MCF 10A (cell line): Measurements from ENCODE around the gene SPAG6. TPM values are rescaled to one million over a fixed set of nuclear protein-coding genes. Genes with fewer than 3 reads are reported as not detected.

Experiments
- BruUV-seq: library from RNA; stranded (reverse); fragments of 400-500 nt; replicated peaks from 2 replicates; lab custom pipeline; 2021; lab: Mats Ljungman, UMichigan
- CTCF ChIA-PET: fragments of 300-600 bp; sonication (Branson Sonifier 250); formaldehyde crosslinking; extraction: SDS; loops from one replicate; lab custom pipeline; 2021; ENCODE audit warnings: antibody characterized with exemption, inconsistent platforms; lab: Yijun Ruan, JAX
- POLR2A ChIA-PET: fragments of 300-600, 350-650 bp; sonication (Branson Sonifier 250); formaldehyde crosslinking; extraction: SDS; loops from one replicate; lab custom pipeline; 2020; ENCODE audit warnings: antibody characterized with exemption, inconsistent platforms; lab: Yijun Ruan, JAX
- DNase-seq: peaks from one replicate; pipeline ENCODE4 v3.0.0-alpha.2; 2018; ENCODE audit not compliant: unreplicated experiment
- H3K27ac Mint-ChIP-seq: one replicate; pipeline ENCODE4 v1.8.0; 2022; ENCODE audit warnings: mild to moderate bottlenecking, low read depth, mixed read lengths; ENCODE audit not compliant: unreplicated experiment
- H3K27me3 Mint-ChIP-seq: one replicate; pipeline ENCODE4 v1.8.0; 2022; ENCODE audit warnings: mixed read lengths; ENCODE audit not compliant: insufficient read depth, unreplicated experiment
- H3K36me3 Mint-ChIP-seq: one replicate; pipeline ENCODE4 v1.8.0; 2022; ENCODE audit warnings: mild to moderate bottlenecking, moderate library complexity, mixed read lengths; ENCODE audit not compliant: insufficient read depth, unreplicated experiment
- H3K4me1 Mint-ChIP-seq: one replicate; pipeline ENCODE4 v1.8.0; 2022; ENCODE audit warnings: mixed read lengths; ENCODE audit not compliant: insufficient read depth, unreplicated experiment
- H3K4me3 Mint-ChIP-seq: one replicate; pipeline ENCODE4 v1.8.0; 2022; ENCODE audit warnings: mild to moderate bottlenecking, moderate library complexity, mixed read lengths; ENCODE audit not compliant: unreplicated experiment
- H3K9me3 Mint-ChIP-seq: one replicate; pipeline ENCODE4 v1.8.0; 2022; ENCODE audit warnings: mixed read lengths; ENCODE audit not compliant: unreplicated experiment
- intact Hi-C: fragments of 100-400 bp; cut with micrococcal nuclease; formaldehyde crosslinking; loops from 2 replicates; pipeline ENCODE4 v1.14.1; 2022
- total RNA-seq: library from RNA; stranded (reverse); gene quantifications from 2 replicates; pipeline ENCODE4 v1.2.3, GENCODE V29; 2022
- TF ChIP-seq, protein P1 (sequence below): fragments of 200-600 bp; IDR thresholded peaks from one replicate; pipeline ENCODE4 v1.8.0; 2022; ENCODE audit warnings: antibody characterized with exemption, mild to moderate bottlenecking; ENCODE audit not compliant: unreplicated experiment

The SPAG6 gene
- total RNA-seq, 1 experiment from 2014 or later = not detected

DNA sequence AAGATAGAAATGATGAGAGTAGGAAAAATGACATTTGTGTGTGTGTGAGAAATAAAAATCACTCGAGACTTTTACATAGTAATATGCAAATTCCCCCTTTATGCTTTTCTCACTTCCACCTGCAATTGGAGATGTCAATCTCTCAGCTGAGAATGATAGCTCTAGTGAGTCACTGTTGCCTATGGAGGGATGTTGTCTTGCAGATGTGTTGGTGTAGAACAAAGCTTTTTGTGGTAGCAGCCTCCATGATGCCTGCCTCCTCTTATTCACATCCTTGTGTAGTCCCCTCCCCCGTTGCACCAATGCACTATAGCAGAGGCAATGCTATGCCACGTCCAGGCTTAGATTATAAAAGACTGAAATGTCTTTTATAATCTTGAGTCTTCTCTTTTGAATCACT, 33.8 kb downstream of the SPAG6 start:
- no peak overlapping the region for H3K4me3 Mint-ChIP-seq
- CTCF ChIA-PET = no interaction called here

GRCh38 chr10:22381262-22381661, 36.0 kb downstream of the SPAG6 start:
- intact Hi-C loops = no loop called here
- no TSS peak for BruUV-seq
- no peaks in the 10 kb centered on the region for H3K4me1 Mint-ChIP-seq
- ChIA-PET POLR2A (no interaction called here), CTCF (interaction anchor here (0.7 kb wide), 1 partner anchor 390 kb away, joined by 4 read pairs; no protein-coding TSS in a partner anchor)
- no peaks in the 10 kb centered on the region for H3K9me3 Mint-ChIP-seq
- no peak overlapping the region for H3K4me3 Mint-ChIP-seq
- H3K27me3 Mint-ChIP-seq = no peaks in the 10 kb centered on the region
- DNase-seq = no peak
- H3K27ac Mint-ChIP-seq = no peak overlapping the region
- TF ChIP-seq, protein P1, sequence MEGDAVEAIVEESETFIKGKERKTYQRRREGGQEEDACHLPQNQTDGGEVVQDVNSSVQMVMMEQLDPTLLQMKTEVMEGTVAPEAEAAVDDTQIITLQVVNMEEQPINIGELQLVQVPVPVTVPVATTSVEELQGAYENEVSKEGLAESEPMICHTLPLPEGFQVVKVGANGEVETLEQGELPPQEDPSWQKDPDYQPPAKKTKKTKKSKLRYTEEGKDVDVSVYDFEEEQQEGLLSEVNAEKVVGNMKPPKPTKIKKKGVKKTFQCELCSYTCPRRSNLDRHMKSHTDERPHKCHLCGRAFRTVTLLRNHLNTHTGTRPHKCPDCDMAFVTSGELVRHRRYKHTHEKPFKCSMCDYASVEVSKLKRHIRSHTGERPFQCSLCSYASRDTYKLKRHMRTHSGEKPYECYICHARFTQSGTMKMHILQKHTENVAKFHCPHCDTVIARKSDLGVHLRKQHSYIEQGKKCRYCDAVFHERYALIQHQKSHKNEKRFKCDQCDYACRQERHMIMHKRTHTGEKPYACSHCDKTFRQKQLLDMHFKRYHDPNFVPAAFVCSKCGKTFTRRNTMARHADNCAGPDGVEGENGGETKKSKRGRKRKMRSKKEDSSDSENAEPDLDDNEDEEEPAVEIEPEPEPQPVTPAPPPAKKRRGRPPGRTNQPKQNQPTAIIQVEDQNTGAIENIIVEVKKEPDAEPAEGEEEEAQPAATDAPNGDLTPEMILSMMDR = no peak
- H3K36me3 Mint-ChIP-seq = no peaks in the 10 kb centered on the region

More for the DNA sequence above, 33.8 kb downstream of the SPAG6 start:
- BruUV-seq = no TSS peak
- Mint-ChIP-seq H3K27ac (no peak overlapping the region), H3K27me3 (no peaks in the 10 kb centered on the region), H3K36me3 (no peaks in the 10 kb centered on the region), H3K9me3 (no peaks in the 10 kb centered on the region), H3K4me1 (no peaks in the 10 kb centered on the region)
- POLR2A ChIA-PET = no interaction called here
- intact Hi-C loops = no loop called here
- DNase-seq = no peak
- TF ChIP-seq, protein P1 = no peak

GRCh38 chr10:22386503-22386902, 41.2 kb downstream of the SPAG6 start:
- Mint-ChIP-seq H3K27ac (no peak overlapping the region), H3K4me3 (no peak overlapping the region), H3K36me3 (no peaks in the 10 kb centered on the region), H3K27me3 (no peaks in the 10 kb centered on the region), H3K4me1 (no peaks in the 10 kb centered on the region), H3K9me3 (no peaks in the 10 kb centered on the region)
- ChIA-PET POLR2A (interaction anchor here (1.3 kb wide), 1 partner anchor 46 kb away, joined by 4 read pairs; no protein-coding TSS in a partner anchor), CTCF (interaction anchor here (0.6 to 2.0 kb wide), 2 partner anchors 12 to 284 kb away, joined by 3 to 5 read pairs; no protein-coding TSS in a partner anchor)
- TF ChIP-seq, protein P1 = no peak
- no peak for DNase-seq
- intact Hi-C loops = no loop called here
- no TSS peak for BruUV-seq

DNA sequence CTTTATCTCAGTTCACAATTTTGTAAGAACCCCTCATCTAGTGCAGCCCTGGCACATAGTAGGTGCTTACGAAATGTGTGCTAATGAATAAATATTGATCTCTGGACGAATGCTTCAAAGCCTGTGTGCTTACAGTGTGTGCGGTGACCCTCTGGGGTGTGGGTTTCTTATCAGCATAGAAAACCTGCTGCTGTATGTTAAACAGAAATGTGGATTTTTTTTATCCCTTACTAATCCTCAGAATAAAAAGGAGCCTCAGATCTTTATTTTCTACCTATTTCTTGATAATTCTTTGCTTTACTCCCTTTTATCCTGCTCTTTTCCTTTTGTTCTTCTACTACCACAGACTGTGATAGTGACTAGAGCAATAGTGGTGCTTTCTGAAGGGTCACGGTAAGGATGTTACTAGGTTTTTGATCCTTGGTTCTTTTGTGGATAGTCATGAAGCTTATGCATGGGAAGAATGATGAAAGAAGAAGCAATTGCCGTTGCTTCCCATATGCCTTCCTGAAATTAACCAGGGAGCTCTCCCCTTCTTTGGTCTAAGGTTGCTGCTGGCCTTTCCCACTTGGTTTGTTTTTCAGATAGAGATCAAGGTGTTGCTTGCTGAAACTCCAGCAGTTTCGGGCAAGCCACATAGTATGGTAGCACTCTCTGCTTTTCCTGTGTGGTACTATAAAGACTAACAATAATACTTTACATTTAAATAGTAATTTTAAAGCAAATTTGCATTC, 44.7 kb downstream of the SPAG6 start:
- TF ChIP-seq, protein P1 = no peak
- Mint-ChIP-seq H3K4me1 (no peaks in the 10 kb centered on the region), H3K27ac (no peak overlapping the region), H3K4me3 (no peak overlapping the region), H3K27me3 (no peaks in the 10 kb centered on the region), H3K9me3 (no peaks in the 10 kb centered on the region), H3K36me3 (no peaks in the 10 kb centered on the region)
- POLR2A ChIA-PET = interaction anchor here (0.6 kb wide), 1 partner anchor 697 kb away, joined by 3 read pairs; no protein-coding TSS in a partner anchor
- intact Hi-C loops = no loop called here
- no peak for DNase-seq
- no TSS peak for BruUV-seq
- CTCF ChIA-PET = interaction anchor here (0.7 kb wide), 1 partner anchor 422 kb away, joined by 3 read pairs; no protein-coding TSS in a partner anchor
